ENCODE data around the gene GPR55.

Gene GPR55

DNA sequence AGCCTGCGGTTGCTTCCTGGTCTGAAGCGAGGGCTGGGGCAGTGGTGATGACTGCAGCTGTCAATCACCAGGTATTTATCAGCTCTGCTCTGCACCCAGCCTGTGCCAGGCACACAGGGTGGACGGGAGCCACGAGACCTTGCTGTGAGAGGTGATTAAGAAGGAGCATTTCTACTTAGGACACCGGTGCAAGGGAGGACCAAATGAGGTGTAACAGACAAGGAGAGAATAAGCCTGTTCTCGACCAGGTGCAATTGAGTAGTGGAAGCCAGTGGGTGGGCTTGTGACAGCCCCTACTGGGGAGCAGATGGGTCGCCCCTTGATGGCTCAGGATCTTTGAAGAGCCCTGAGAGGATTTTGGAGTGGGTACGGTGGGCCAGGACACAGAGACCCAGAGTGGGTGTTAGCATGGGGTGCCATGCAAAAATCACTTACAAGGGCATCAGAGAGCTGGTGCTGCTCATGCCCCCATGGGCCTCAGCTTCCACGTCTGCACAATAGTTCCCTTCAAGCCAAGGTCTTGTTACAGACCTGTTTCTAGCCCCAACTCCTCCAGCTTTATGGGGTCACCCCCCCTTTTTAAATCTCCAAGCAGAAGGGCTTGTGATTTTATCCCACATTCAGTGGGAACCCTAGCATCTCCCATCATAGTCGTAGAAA is 24.6 kb downstream of the GPR55 start:
- DNase-seq (ENCODE audit: low spot score): no peak

DNA sequence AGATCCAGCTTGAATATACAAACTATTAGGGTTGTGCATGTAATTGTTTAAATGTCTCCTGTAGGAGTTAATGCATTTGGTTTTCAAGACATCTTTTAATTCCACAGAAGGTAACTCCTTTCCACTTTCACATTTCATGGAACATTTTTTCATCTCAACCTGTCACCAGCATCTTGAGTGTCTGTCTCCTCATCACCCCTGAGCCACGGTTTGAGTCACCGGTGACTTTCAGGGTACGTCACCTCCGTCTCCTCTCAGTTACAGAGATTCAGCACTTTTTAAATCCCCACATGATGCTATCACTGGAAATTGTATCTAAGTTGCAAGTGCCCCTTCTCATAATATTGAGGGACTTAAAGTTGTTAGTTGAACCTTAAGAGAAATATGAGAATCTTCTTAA is 25.3 kb downstream of the GPR55 start:
- DNase-seq (ENCODE audit: low spot score): no peak

DNA sequence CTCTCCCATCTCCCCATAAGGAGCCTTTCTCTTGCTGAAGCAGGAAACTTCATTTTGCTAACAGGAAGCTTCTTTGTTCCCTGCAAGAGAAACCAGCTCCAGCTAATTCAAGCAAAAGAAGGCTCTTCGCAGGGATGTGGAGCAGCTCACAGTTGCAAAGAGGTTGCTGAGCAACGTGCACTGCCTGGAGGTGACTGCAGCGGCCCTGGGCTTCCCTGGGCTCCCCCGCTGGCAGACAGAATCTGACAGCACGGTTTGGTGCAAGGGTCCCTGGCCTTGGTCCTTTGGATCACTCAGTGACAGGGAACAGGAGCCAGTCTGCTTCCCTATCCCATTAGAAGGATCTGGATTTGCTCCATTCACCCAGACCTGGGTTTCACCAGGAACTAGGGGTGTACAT is 25.8 kb downstream of the GPR55 start:
- DNase-seq (ENCODE audit: low spot score): no peak

DNA sequence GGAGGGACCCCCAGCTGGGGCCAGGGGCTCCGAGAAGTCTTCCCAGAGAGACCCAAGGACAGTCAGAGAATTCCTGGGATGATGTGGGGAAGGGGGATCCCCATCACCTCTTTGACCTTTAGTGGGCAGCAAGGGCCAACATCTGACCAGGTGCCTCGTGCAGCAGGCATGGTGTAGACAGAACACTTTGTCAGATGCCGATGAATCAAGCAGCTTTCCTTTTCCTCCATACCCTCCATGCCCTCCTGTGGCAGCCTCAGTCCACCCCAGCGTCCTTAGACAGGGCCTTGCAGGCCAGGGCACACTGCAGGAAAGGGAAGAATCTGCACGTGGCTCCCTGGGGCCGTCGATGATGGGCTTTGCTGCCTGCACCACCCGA is 26.3 kb downstream of the GPR55 start:
- DNase-seq (ENCODE audit: low spot score): no peak

DNA sequence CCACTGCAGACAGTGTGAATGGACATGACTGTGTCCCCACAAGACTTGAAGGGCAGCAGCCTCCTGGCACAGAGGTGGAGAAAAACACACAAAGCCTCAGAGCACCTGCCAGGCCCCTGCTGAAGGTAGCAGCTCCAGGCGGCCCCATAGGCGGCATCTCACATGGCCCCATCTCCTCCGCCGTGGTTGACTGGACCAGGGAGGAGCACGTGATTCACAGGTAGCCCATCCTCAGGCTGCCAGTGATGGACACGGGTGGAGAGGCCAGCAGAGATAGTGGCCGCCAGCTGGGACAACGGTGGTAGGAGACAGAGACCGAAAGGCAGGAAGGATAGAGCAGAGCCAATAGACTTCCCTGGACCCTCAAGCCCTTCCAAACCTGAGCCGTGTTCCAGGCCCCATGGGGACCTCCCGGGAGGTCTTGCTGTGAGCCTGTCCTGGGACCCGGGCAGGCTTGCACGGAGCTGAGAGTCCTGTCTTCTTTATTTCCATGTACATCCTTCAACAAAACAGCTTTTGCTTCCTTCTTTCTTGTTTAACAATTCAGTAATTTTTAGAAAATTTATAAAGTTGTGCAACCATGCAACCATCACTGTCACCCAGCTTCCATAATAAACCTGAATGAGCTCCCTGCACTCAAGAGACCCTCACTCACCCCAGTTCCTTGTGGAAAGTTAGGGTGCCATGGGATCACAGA is 26.9 kb downstream of the GPR55 start:
- DNase-seq (ENCODE audit: low spot score): no peak

DNA sequence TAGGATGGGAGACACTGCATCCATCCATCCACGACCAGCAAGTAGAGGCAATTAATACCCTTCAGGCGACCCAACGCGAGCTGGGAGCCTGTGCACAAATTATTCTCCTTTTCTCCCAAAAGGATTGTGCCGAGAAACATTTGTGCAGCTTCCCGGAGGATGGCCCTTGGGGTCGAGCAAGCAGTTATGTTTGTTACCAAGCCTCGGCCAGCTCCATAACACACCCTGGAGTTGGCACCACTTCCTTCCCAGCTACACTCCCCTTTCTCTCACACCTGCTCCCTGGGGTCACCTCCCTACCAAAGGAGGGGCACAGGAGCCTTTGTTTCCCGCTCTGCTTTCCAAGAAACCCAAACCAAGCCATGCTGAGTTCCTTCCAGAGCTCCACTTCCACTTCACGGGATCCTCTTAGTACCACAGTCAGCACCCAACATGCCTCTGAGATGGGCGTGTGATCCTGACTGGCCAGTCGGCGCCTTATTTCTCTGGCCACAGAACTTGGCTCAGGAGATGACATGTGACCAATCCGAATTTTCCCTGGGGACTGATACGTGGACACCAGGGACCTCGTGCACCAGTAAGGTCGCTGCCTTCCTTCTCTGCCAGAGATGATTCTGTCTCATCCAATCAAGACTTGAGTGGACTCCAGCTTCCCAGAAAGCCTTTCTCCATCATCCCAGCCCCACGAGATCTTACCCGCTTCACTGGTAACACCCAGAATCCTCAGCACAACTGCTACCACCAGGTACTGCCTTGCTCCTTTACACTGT is 28.5 kb downstream of the GPR55 start:
- DNase-seq (ENCODE audit: low spot score): no peak

DNA sequence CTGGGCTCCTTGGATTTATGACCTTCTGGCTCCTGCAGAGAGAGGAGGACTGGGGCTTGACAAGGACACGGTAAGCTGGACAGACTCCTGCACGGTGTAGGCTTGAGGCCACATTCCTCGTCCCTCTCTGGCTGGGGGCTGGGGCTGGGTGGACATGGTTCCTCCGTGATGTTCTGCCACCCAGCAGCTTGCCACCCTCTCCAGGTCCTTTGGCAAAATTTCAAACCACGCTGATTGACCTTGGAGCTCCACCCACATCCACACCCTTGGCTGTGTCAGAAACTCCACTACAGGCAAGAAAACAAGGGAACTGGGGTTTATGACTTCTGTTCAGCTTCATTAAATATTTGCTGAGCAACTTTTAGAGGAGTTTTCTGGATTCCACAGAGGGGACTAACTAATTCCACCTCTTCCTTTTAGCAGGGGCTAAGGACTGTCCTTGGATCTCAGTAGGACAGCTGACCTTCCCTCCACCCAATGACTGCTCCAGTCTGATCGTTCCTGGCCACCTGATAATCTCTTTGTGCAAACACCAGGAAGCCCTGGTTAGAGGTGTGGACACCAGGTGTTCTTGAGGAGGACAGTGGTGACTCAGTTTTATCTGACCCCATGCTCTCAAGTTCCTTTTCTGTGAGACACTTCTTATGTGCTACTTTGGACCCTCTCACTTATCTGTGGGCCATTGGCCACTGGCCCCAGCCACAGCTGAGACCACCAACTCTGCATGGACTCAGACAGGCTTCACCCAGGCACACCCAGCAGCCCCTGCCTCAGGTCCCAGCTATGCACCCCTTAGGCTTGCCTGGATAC is 29.3 kb downstream of the GPR55 start:
- DNase-seq (ENCODE audit: low spot score): no peak

DNA sequence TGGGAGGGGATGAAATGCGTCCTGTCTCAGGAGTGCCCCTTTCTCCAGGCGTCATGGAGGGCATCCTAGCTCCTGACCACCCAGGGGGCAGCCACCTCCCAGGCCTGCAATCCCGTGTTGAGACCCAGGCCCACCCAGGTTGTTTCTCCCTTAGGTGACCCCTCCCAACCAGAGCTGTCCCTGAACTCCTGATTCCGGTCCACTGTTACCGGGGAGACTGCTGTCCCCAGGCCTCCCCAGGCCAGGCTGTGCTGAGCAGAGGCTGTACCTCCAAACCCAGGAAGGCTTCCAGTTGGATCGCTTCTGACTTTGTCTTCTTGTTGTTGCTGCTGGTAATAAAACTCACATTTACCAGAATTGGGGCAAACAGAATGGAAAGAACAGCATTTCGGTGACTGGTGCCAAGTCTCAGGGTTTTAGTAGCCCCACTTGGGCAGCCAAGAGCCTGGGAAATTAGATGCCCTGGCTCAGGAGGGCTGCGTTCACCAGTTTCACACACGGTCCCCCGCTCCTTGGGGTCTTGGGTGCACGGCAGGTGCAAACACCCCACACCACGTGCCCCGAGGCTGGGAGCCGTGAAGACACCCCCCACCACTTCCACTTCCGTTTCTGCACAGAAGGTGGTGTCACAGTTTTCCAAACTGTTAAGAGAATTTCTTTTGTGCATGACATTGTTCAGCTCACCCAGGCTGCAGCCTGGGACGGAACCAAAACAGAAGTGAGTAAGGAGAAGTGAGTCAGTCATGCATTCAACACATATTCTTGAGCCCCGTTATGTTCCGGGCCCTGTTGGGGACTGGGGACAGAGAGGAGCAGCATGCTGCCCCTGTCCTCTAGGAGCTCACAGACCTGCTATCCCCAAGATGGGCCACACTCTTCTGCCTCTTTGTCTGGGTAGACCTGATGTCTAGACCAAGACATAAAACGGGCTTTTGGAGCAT is 30.9 kb downstream of the GPR55 start:
- no peak for DNase-seq (ENCODE audit: low spot score)

DNA sequence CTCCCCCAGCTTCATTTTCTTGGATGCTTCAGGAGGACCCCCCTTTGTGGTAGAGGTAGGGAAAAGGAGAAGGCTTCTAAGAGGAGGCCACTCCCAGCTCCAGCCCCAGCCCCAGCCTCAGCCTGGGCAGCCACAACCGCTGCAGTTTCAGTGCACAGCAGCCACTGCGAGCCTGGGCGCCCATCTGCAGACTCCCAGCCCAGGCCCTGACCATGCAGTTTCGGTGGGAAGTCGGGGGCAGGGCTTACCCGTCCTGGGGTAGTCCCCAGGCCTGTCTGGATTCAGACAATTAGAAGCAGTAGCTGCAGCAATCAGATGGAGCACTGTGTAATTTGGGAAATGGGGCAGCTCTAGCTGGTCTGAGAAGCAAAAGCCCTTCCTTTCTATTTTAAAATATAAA is 31.7 kb downstream of the GPR55 start:
- DNase-seq (ENCODE audit: low spot score): no peak

DNA sequence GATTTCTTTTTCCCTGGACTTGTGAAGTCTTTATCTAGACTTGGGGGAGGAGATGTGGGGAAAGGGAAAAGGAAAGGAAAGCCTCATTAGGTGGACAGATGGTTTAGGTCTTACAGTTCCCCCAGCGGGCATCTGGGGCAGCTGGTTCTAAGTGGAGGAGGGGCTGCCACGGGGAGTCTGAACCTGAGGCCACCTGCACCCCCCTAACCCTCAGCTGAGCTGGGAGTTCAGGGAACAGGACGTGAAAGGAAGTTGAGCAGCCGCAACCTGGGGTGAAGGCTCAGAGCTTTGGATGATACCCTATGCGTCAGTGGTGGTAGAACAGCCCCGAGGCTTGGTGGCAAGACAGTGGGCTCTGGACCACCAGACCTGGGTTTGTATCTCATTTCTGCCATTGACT is 33.5 kb downstream of the GPR55 start:
- no peak for DNase-seq (ENCODE audit: low spot score)

DNA sequence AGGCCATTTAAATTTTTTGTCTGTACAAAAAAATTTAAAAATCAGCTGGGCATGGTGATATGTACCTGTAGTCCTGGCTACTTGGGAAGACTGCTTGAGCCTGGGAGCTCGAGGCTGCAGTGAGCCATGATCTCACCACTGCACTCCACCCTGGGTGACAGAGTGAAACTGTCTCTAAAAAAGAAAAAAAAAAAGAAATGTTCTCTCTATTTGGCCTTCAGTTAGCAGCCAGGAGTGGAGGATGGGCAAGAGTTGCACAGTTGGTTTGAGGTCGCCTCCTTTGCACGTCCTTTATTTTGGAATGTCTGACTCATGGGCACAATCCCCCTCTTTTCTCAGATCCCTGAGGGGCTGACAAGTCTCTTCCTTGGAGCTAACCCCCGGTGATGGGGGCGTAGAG is 34.0 kb downstream of the GPR55 start:
- DNase-seq (ENCODE audit: low spot score): no peak

DNA sequence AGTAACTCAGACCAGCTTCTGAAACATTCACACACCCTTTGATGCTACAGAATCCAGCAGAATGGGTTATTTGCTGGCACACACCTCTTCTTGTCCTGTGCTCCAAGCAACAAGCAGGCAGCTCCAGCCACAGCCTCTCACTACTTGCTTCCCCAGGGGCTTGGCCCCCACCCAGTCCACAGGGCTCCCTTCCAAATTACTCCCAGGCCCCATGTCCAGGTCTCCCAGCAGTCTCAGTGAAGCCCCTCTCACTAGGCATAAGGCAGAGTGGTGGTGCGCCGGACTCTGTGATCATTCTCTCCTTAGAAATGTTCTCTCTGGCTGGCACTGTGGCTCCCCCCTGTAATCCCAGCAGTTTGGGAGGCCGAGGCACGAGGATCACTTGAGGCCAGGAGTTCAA is 34.4 kb downstream of the GPR55 start:
- no peak for DNase-seq (ENCODE audit: low spot score)

DNA sequence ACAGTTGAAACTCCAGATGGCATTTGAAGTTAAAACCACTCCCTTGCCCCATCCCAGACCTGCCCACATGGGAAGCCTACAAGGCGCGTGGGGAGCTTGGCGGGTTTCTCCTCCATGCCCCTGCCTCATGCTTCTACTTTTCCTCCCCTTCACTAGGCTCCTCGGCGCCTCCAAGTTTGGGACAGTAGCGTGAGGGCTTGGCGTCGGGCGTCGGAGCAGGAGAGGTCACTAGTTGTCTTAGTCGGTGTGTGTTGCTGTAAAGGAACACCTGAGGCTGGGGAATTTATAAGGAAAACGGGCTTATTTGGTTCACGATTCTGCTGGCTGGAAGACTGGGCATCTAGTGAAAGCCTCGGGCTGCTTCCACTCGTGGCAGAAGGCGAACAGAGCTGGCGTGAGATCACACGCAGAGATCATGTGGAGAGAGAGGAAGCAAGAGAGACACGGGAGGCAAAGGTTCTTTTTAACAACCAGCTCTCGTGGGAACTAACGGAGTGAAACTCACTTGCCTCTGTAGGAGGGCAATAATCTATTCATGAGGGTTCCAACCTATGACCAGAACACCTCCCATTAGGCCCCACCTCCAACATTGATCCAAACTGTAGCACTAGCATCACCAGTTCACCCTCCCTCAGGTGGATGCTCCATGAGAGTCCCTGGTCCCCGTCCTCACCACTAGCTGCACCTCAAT is 35.0 kb downstream of the GPR55 start:
- DNase-seq (ENCODE audit: low spot score): no peak

DNA sequence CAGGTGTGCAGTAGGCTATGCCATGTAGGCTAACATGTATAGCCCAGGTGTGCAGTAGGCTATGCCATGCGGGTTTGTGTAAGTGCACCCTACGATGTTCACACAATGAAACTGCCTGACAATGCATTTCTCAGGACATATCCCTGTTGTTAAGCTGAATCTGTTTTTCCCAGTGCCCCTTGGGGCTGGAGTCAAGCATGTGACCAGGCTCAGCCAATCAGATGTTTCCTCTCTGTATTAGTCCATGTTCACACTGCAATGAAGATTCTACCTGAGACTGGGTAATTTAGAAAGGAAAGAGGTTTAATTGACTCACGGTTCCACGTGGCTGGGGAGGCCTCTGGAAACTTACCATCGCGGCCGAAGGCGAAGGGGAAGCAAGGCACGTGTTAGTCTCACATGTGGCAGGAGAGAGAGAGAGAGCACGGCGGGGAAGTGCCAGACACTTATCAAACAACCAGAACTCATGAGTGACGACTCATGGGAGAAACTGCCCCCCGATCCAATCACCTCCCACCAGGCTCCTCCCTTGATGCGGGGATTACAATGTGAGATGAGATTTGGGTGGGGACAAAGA is 36.1 kb downstream of the GPR55 start:
- DNase-seq (ENCODE audit: low spot score): no peak

DNA sequence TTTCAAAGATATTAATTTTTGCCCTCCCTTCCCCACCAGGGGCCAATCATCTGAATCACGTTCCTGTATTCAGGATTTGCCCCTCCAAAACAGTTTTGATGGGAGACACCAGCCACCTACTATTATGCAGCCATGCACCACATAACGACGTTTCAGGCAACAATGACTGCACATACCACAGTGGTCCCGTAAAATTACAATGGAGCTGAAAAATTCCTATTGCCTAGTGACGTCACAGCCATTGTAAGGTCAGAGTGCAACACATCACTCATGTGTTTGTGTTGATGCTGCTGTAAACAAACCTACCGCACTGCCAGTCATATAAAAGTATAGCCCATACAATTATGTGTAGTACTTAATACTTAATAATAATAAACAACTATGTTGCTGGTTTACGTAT is 37.7 kb downstream of the GPR55 start:
- no peak for DNase-seq (ENCODE audit: low spot score)

DNA sequence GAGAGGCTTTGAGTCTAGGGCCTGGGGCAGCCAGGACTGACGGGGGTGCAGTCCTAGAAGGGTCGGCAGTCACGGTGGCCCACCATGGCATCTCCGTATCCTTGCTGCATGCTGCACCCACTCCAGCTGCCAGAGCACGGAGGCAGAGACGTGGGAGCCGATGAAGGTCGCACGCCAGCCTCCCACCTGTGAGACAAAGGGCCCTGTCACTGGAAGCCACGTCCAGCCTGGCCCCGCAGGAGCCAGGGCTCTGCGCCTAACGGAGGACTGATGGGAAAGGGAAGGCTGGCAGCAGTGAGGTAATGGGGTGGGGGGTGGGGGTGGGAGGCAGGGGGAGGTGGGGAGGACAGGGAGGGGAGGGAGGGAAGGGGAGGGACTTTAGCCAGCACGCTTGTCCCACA is 38.4 kb downstream of the GPR55 start:
- no peak for DNase-seq (ENCODE audit: low spot score)

DNA sequence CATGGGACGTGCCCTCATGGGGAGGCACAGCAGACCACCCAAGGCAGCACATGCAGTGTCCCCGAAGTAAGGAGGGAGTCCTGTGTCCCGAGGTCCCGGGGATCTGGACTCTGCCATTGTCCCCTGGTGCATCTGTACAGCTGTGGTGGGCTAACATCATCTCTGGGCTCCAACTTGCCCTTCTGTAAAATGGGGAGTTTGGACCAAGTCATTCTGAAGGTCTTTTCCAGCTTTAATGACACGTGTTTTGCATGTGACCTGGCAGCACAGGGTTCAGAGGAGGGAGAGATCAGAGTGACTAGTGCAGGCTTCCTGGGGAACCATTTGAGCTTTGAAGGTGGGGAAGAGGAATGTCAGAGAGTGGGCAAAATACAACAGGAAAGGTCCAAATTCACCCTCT is 38.8 kb downstream of the GPR55 start:
- DNase-seq (ENCODE audit: low spot score): no peak

DNA sequence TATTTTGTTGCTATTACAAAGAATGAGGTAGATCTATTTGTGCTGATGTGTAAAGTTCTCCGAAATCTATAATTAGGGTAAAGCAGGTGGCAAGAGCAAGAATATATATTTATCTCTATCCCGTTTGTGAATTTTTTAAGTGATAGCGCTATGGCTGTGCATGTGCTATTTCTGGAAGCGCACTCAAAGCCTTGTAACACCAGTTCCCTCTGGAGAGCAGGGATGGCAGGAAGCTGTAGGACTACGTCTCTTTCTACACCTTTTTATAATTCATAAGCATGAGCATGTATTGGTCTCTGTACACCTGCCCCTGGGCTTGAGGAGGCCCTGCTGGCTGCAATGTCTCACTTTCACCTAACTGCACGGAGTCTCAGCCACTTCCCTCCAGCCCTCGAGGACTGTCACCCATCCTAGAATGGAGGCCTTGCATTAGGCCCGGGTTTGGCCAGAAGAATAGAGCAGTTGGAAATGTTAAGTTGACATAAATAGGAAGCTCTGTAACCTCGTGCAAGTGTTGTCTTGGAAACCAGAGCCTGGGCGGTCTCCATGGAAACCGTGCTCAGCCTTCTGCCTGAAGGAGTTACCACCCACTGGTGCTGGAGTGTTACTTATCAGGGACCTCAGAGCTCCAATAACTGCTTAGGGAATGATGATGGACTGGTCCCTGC is 39.4 kb downstream of the GPR55 start:
- DNase-seq (ENCODE audit: low spot score): no peak

DNA sequence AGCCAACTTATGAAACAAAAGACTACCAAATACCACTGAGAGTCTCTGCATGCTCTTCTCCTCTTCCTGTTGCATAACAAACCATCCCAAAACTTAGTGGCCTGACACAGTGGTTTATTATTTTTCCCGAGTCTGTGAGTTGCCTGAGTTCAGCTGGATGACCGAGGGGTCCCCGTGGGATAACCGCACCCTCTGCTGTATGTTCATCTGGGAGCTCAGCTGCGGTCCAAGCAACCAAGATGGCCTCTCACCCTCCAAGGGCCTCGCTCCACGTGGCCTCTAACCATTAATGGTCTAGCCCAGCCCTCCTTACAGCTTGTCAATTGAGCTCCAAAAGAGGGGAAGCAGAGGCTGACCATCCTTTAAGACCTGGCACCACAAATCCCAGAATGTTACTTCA is 43.2 kb downstream of the GPR55 start:
- no peak for DNase-seq (ENCODE audit: low spot score)

DNA sequence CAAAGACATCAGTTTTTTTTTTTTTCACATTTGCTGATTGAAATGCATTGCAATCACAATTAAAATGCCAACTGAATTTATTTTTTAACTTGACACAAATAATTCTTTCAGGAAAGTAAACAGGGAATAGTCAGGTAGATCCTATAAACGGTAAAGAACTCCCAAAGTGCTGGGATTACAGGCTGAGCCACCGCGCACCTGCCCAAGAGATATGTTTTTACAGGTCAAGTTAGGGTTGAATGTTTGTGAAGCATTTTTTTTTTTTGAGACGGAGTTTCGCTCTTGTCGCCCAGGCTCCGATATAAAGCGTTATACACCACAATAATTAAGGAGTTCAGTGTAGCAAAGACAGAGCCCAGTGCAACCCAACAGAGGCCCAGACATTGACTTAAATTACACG is 45.2 kb downstream of the GPR55 start:
- no peak for DNase-seq (ENCODE audit: low spot score)
